PC-9 (cell line): ENCODE data around the gene ZNF3. TPM values are rescaled to one million over a fixed set of nuclear protein-coding genes. Genes with fewer than 3 reads are reported as not detected.

Experiments
- BruUV-seq: library from RNA; stranded (reverse); fragments of 400-500 nt; replicated peaks from 2 replicates; lab custom pipeline; 2021; lab: Mats Ljungman, UMichigan
- CTCF ChIA-PET: fragments of 300-600 bp; sonication (Branson Sonifier 250); formaldehyde crosslinking; loops from one replicate; lab custom pipeline; 2022; ENCODE audit warnings: antibody characterized with exemption; lab: Charles Lee
- POLR2A ChIA-PET: fragments of 300-600 bp; sonication (Branson Sonifier 250); formaldehyde crosslinking; loops from one replicate; lab custom pipeline; 2022; ENCODE audit warnings: antibody characterized with exemption; ENCODE audit not compliant: unreplicated experiment; lab: Charles Lee
- DNase-seq, 2 experiments: peaks; one replicate each; pipeline versions ENCODE4 v3.0.0 to v3.0.0-alpha.2; 2015 to 2022; ENCODE audit warnings: mixed read lengths in 1 of 2
- H2AFZ ChIP-seq: fragments of 200-600 bp; sonication (generic); 2 replicates; pipeline ENCODE4 v1.8.1; 2017; ENCODE audit warnings: antibody characterized with exemption
- H3F3A ChIP-seq: fragments of 200-600 bp; sonication (generic); 2 replicates; pipeline ENCODE4 v1.8.1; 2017; ENCODE audit warnings: antibody characterized with exemption, mild to moderate bottlenecking, low read depth; ENCODE audit not compliant: insufficient read depth
- H3K27ac ChIP-seq: fragments of 200-600 bp; sonication (generic); 2 replicates; pipeline ENCODE4 v1.6.1; 2016; ENCODE audit warnings: mixed run types
- H3K27me3 ChIP-seq: fragments of 200-600 bp; sonication (generic); 2 replicates; pipeline ENCODE4 v1.6.1; 2016; ENCODE audit warnings: low read depth, mixed run types; ENCODE audit not compliant: insufficient read depth
- H3K36me3 ChIP-seq: fragments of 200-600 bp; sonication (generic); 2 replicates; pipeline ENCODE4 v1.6.1; 2016; ENCODE audit warnings: low read depth, mixed run types
- H3K4me1 ChIP-seq: fragments of 200-600 bp; sonication (generic); replicated peaks from 2 replicates; pipeline ENCODE4 v1.6.1; 2016; ENCODE audit warnings: mixed run types; ENCODE audit not compliant: insufficient read depth
- H3K4me2 ChIP-seq: fragments of 200-600 bp; sonication (generic); 2 replicates; pipeline ENCODE4 v1.6.1; 2017; ENCODE audit warnings: mixed run types
- H3K4me3 ChIP-seq: fragments of 200-600 bp; sonication (generic); 2 replicates; pipeline ENCODE4 v1.6.1; 2016; ENCODE audit warnings: mixed run types
- H3K79me2 ChIP-seq: fragments of 200-600 bp; sonication (generic); 2 replicates; pipeline ENCODE4 v1.6.1; 2017; ENCODE audit warnings: low read depth, mixed run types
- H3K9me2 ChIP-seq: fragments of 200-600 bp; sonication (generic); 2 replicates; pipeline ENCODE4 v1.8.1; 2017; ENCODE audit warnings: mild to moderate bottlenecking; ENCODE audit not compliant: insufficient read depth
- H3K9me3 ChIP-seq: fragments of 200-600 bp; sonication (generic); 2 replicates; pipeline ENCODE4 v1.8.1; 2016; ENCODE audit warnings: low read depth; ENCODE audit not compliant: insufficient read depth
- H4K20me1 ChIP-seq: fragments of 200-600 bp; sonication (generic); 2 replicates; pipeline ENCODE4 v1.8.1; 2017; ENCODE audit not compliant: insufficient read depth
- CTCF ChIP-seq: fragments of 200-600 bp; sonication (generic); conservative IDR thresholded peaks from 2 replicates; pipeline ENCODE4 v1.6.1; 2017; ENCODE audit warnings: mixed run types, antibody characterized with exemption, mild to moderate bottlenecking, moderate library complexity
- EZH2 ChIP-seq: fragments of 200-600 bp; sonication (generic); IDR thresholded peaks from 2 replicates; pipeline ENCODE4 v1.8.0; 2017; ENCODE audit warnings: antibody characterized with exemption, low read depth
- intact Hi-C: fragments of 100-400 bp; cut with micrococcal nuclease; formaldehyde crosslinking; loops from one replicate; pipeline ENCODE4 v1.10.0; 2022; ENCODE audit not compliant: unreplicated experiment
- total RNA-seq: library from RNA; stranded (reverse); gene quantifications from 2 replicates; pipeline ENCODE4 v1.2.3, GENCODE V29; 2021

Gene ZNF3
- total RNA-seq, 1 experiment from 2014 or later: 39.0 TPM

DNA sequence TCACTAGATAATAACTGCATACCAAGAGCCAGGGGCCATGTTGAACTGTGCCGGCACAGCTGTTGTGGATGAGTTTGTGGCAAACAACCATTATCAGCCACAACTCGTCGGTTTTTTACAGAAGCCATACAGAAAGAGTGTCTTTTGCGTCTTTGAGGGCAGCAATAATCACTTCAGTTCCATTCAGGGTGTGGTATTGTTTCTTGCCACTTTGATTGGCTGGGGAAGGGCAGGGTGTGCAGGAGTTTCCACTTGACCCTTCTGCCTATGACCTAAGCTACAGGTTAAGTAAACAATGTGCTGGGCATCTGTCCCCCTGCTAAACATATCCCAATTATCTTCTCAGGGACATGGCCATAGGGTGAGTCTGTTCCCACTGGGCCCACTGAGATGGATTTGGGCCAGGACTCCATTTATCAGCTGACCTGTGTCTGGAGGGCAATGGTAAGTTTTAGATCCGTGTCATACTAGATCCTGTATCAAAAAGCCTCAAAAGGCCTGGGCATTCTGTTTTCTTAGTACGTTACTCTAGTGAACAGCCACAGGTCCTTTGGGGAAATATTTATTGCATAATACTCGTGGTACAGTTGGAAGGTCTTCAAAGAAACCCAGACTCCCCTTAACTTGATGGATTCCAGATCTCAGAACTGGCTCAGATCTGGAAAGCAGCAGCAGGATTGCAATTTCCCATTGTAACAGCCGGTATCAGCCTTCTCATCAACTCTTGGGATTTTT is 15.9 kb downstream of the ZNF3 start:
- H2AFZ ChIP-seq: no peak overlapping the region
- DNase-seq: no peak
- no peak overlapping the region for H3K4me3 ChIP-seq
- CTCF ChIA-PET: no interaction called here
- H3K9me3 ChIP-seq: peaks cover 10% of the 10 kb centered on the region
- H3K4me2 ChIP-seq: no peak overlapping the region
- H3K36me3 ChIP-seq: peaks cover 23% of the 10 kb centered on the region
- no peaks in the 10 kb centered on the region for H3K4me1 ChIP-seq
- intact Hi-C loops: no loop called here
- H3F3A ChIP-seq: peaks cover 14% of the 10 kb centered on the region; the same call in 1 of the 2 replicates
- H3K79me2 ChIP-seq: no peaks in the 10 kb centered on the region
- no peaks in the 10 kb centered on the region for H3K9me2 ChIP-seq
- BruUV-seq: no TSS peak
- no peaks in the 10 kb centered on the region for H4K20me1 ChIP-seq
- POLR2A ChIA-PET: no interaction called here
- TF ChIP-seq CTCF (no peak), EZH2 (no peak)
- no peak overlapping the region for H3K27ac ChIP-seq
- no peaks in the 10 kb centered on the region for H3K27me3 ChIP-seq

- no peak overlapping the region for H3K4me3 ChIP-seq
- H4K20me1 ChIP-seq: no peaks in the 10 kb centered on the region
- H3K27ac ChIP-seq: no peak overlapping the region
- H3K4me1 ChIP-seq: no peaks in the 10 kb centered on the region
- TF ChIP-seq EZH2 (no peak), CTCF (no peak)
- no peaks in the 10 kb centered on the region for H3K9me3 ChIP-seq
- CTCF ChIA-PET: no interaction called here
- H3K9me2 ChIP-seq: no peaks in the 10 kb centered on the region
- BruUV-seq: no TSS peak
- H3K27me3 ChIP-seq: no peaks in the 10 kb centered on the region
- POLR2A ChIA-PET: interaction anchor here (0.6 to 0.7 kb wide), 2 partner anchors 85 to 676 kb away, joined by 3 to 7 read pairs; partner anchors contain the start of gene LAMTOR4
- no peaks in the 10 kb centered on the region for H3K79me2 ChIP-seq
- intact Hi-C loops: no loop called here
- H3K4me2 ChIP-seq: no peak overlapping the region
- no peak for DNase-seq
- H3F3A ChIP-seq: peaks cover 14% of the 10 kb centered on the region; the same call in 1 of the 2 replicates
- H3K36me3 ChIP-seq: peaks cover 9% of the 10 kb centered on the region
- no peak overlapping the region for H2AFZ ChIP-seq
Measured at GRCh38 chr7:100064162-100064561, 17.4 kb downstream of the ZNF3 start.

GRCh38 chr7:100063376-100063775 is 18.1 kb downstream of the ZNF3 start:
- Histone ChIP-seq H3K36me3 (peaks cover 4% of the 10 kb centered on the region; the same call in 1 of the 2 replicates), H3F3A (peaks cover 14% of the 10 kb centered on the region; the same call in 1 of the 2 replicates), H3K4me2 (no peak overlapping the region), H3K79me2 (no peaks in the 10 kb centered on the region), H3K27me3 (no peaks in the 10 kb centered on the region), H4K20me1 (no peaks in the 10 kb centered on the region), H3K4me3 (no peak overlapping the region), H3K9me3 (no peaks in the 10 kb centered on the region), H3K27ac (no peak overlapping the region), H3K9me2 (no peaks in the 10 kb centered on the region), H2AFZ (no peak overlapping the region), H3K4me1 (no peaks in the 10 kb centered on the region)
- ChIA-PET CTCF (no interaction called here), POLR2A (interaction anchor here (0.6 to 0.7 kb wide), 2 partner anchors 19 to 676 kb away, joined by 6 to 7 read pairs; no protein-coding TSS in a partner anchor)
- intact Hi-C loops: no loop called here
- TF ChIP-seq EZH2 (no peak), CTCF (no peak)
- no TSS peak for BruUV-seq
- no peak for DNase-seq
